HG03280 (cell line): ENCODE results near the gene C16orf95.

Experiments
- ATAC-seq: cut with Tn5 transposase; IDR thresholded peaks from one replicate; pipeline ENCODE4 v1.9.1; 2021; ENCODE audit warnings: mild to moderate bottlenecking, moderate library complexity; ENCODE audit not compliant: unreplicated experiment

Gene C16orf95

DNA sequence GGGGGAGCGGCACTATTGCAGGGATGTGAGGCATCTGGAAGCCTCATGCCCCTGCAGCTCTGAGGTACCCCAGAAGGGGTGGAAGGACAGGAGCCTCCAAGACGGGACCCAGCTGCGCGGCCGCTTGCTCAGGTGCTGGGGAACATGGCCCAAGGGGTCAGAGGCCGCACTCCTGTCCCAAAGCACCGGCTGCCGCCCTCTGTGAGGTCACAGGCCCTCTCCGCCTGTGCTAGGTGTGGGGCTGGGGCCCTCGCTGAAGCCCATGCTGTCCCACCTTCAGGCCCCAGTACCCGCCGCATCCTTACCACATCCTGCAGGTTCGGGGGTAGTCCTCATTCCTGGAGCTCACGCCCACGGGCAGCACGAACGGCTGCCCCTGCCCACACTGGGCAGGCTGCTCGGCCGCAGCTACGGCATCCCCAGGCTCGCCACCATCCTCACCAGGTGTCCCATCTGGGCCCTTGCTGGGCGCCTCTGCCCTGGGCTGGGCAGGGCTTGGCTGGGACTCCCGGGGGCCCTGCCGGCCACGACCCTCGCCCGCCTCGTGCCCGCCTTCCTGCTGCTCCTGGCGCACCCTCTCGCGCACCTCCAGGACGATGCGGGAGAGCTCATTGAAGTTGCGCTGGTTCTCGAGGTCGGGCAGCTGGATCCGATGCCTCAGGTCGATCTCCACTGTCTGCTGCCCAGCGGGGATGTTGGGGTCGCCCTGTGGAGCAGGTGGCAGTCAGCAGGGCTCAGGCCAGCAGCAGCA is 16.6 kb upstream of the C16orf95 start:
- ATAC-seq: no peak

DNA sequence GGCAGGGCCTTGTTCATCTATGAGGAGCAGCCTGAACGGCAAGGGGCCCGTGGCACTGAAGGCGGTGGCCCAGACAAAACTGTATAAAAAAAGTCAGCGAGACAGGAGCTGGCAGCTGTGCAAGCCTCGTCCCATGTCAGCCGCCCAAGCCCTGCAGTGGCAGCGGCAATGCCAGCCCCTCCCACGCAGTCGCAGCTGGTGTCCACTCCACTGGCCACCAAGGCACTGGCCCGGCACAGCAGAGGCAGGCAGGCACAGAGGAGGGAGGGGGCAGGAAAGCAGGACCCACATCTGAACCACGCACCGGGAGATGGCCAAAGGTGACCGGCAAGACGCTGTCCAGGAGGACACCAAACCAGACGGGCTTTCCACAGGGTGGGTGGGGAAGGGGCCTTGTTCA is 15.9 kb upstream of the C16orf95 start:
- no peak for ATAC-seq

DNA sequence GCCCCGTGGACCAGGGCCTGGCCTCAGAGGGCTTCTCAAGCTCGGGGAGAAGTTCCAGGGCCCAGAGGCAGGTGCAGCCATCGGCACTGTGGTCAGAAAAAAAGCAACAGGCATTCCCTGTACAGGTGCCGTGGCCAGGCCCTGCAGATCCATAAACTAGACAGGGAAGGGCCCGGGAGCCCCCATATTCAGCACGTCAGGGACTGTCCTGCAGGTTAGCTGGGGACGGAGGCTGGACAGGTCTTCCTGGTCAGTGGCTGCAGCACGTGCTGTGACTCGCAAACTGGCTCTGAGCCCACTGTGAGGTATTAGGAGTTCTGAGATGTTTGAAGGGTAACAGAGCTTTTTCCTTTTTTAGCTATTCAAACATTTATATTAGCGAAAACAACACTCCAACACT is 15.0 kb upstream of the C16orf95 start:
- ATAC-seq: no peak

DNA sequence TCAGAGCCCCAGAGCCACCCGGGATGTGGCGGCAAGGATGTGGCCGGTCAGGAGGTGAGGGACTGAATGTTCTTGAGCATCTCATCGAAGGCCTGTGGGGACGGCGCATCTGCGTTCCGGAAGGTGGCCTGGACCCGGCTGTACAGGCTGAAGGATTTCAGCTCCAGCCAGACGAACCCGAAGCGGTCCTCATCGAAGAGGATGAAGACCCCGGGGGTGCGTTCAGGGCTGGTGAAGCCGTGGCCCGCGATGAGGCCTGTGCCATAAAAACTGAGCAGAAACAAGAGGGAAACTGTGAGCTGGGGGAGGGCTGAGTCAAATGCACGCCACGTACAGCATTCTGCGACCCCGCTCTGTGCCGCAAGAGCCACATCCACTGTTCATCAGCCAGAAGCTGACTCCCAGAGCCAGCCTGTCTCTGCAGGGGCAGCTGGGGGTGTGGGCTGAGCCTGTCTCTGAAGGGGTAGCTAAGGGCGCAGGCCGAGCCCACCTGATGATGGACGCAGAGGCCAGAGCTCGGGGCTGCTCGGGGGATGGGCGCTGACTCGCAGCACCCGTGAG is 14.1 kb upstream of the C16orf95 start:
- ATAC-seq: no peak

DNA sequence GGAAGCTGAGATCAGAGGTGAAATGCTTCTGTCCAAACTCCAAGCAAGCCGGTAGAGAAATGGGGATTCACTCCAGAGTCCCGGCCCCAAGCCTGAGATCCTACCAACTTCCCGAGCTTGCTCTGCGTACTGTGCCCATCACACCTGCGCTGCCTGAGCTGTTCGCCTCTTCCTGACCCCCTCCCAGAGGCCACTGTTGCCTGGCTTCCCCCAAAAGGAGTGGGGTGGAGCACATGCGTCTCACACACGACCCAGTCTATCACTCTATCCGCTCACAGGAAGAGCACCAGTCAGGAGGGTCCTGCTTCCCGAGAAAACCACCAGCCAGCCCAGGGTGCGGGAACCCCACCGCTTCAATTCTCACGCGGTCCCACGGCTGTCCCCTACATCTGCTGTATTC is 13.5 kb upstream of the C16orf95 start:
- no peak for ATAC-seq

DNA sequence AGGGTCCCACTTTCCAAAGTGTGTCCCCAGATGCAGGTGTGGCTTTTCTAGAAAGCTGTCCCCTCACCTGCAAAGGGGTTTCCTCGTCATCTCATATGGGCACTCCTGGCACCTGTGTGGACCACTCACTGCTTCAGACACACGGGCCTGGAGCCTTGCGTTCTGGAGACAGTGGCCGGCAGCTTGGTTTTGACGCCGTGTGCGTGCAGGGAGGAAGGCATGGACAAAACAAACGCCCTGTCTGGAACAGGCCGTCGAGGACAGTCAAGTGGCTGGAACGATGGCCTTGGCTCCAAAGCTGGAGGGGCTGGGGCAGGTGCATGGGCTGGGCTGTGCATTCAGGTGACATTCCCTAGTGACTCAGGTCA is 13.0 kb upstream of the C16orf95 start:
- ATAC-seq: no peak

DNA sequence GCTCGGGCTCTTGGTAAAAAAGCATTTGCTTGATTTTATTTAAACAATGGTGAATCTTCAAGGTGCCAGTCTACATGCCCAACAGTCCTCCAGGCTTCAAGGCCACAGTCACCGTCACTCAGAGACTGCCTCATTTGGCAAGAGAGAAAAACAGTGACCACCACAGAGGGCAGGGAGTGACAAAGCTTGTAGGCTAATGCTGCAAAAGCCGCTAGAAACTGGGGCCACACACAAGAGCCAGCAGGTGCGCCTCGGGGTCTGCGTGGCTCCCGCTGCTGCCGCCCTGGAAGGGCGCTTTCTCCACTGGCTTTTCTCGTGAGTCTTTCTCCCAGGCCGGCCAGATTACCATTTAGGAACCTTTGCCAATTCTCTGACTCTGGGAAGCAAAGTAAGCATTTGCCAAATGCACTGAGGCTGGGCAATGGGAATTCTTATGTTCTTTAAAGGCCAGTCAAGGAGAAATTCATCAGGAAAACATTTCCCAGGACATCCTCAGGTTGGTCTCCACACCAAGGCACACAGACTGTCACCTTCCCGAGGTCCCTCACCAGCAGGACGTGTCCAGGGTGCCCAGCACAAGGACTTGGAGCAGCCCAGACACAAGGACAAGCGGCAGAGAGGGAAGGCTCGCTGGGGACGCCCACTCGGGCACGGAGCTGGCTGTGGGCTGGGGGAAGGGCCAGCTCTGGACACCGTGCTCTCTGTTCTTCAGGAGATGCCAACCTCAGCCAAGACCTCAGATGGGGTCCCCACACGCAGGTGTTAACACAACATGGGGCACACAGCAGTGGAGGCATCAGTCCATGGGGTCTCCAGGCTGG is 12.5 kb upstream of the C16orf95 start:
- no peak for ATAC-seq

DNA sequence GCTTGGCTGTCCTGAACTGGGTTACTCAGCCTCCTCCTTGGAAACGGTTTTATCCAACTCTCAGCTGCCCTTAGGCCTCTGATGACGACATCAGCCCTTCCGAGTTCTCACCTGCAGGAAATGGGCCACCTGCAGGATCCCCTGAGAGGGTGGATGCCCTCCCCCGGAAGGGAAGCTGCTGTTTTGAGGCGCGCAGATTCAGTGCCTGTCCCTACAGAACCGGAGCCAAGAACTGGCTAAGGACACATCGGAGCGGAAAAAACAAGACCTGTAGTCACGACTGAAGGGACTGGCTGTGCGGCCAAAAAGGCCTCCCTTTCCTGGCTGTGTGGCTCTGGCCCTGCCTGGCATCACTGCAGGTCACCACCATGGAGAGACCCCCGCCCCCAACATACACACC is 11.7 kb upstream of the C16orf95 start:
- no peak for ATAC-seq

DNA sequence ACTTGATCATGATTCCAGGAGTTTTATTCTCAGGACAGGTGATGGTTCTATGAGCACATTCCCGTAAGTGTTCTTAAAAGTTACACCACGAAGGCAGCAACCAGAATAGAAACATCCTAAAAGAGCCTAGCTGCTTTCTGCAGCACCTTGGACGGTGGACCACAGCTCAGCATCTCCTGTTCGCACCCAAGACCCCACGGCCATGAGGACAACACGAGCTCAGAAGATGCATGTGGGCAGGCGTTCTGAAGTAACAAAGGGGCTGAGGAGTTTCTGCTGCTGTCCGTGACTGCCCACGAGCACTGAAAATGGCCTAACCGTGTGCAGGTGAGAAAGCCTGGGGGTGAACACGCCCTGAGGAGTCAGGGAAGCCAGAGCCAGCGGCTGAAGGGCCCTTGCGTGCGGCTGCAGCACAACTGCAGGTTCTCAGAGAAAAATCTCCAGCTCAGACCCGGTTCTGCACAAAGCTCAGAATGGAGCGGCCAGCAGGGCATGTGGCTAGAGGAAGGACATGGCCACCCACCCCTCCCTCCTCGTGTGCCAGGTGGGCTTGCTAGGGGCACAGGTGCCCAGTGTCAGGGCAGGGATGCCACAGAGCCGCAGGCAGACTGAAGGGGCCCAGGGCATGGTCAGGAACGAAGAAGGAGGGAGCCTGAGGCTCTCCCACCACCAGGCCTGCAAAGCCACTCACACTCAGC is 10.8 kb upstream of the C16orf95 start:
- no peak for ATAC-seq

DNA sequence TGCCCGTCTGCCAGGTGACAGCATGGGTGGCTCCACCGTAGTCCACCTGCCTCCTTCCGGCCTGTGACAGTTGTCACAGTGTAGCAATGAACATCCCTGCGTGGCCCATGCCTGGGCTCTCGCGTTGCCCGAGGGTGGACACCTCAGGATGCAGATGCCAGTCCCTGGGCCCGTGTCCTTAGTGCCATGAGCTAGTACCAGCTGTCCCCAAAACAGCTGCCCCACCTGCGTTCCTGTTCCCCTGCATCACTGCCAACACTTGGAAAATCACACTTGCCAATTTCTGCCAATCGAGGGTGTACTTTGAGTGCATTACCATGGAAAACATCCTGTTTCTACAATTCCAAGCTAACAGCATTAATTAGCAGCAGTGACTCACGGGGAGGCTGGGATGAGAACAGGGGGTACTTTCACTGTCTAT is 9.0 kb upstream of the C16orf95 start:
- ATAC-seq: no peak

DNA sequence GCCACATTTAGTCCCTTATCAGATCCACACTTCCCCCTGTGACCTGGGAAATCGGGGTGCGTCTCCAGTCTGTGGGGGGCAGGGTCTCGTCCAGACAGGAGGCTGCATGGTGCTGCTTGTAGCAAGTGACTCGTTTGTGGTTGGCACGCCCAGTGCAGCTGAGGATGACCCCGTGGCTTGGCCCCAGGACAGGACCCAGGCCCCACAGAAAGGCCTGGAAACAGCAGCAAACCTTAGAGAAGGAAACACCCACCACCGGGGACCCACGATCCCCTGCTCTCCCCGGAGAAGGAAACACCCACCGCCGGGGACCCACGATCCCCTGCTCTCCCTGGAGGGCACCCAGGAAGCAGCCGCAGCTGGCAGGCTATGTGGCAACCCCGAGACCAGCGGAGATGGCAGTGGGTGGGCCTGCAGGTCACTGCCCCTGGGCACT is 8.2 kb upstream of the C16orf95 start:
- no peak for ATAC-seq

DNA sequence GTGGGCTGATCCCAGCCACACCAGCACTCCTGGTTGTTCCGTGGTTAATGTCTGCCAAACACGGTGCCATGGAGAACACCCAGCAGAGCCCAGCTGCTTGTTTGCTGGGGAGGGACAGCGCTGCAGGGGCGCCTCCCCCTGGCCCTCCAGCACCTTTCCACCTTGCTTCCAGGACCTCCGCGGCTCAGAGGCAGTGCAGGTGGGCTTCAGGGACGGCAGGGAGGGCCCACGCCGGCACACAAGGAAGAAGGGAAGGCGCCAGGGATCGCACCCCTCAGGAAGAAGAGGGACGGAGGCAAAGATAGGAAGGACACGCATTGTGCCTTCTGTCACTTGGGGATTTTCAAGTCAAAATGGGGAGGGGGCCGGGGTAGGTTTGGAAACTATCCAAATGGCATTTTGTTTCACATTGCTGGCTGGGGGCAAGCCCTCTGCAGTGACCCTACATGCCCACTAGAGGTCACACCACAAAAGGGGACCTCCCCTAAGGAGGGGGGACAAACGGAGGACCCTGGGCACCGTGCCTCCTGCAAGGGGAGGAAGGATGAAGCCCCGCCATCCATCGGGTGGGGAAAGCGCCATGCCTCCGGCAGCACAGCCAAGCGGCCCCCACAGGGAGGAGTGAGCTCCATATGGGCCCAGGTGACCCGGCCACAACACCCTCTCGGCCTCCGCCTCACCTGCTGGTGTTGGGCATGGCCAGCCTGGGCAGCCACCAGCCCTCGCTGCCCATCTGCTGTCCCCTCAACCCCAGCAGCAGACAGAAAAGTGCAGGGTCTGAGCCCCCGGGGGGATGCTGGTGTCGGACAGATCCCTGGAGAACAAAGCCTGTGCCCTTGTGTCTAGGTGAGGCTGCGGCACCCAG is 7.5 kb upstream of the C16orf95 start:
- no peak for ATAC-seq

DNA sequence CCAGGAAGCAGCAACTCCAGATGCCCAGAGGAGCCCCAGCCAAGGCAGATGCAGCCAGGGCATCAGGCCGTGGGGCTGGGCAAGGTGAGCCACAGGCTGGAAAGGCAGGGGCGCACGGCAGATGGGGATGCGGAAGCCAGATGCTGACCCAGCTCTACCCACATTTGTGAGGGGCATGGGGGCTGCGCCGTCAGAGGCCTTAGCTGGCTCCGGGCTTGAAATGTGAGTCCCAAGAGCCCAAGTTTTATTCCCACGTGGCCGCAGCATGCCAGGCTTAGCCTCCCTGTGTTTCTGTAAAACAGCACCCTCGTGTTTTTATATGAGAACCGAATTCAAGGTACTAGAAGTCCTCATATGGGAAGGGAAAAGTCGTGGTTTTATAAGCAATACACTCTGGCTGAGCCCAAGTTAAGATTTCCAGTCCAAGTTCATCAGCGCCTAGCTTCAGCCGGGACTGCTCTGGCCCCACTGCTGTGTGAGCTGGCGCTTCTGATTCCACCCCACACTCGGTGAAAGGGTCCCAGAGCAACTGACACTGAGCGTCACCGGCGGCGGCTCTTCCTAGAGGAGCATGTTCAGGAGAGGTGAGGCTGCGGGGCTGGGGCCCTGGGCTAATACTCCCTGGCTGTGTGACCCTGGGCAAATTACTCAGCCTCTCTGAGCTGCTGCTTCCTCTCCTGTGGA is 6.7 kb upstream of the C16orf95 start:
- no peak for ATAC-seq

DNA sequence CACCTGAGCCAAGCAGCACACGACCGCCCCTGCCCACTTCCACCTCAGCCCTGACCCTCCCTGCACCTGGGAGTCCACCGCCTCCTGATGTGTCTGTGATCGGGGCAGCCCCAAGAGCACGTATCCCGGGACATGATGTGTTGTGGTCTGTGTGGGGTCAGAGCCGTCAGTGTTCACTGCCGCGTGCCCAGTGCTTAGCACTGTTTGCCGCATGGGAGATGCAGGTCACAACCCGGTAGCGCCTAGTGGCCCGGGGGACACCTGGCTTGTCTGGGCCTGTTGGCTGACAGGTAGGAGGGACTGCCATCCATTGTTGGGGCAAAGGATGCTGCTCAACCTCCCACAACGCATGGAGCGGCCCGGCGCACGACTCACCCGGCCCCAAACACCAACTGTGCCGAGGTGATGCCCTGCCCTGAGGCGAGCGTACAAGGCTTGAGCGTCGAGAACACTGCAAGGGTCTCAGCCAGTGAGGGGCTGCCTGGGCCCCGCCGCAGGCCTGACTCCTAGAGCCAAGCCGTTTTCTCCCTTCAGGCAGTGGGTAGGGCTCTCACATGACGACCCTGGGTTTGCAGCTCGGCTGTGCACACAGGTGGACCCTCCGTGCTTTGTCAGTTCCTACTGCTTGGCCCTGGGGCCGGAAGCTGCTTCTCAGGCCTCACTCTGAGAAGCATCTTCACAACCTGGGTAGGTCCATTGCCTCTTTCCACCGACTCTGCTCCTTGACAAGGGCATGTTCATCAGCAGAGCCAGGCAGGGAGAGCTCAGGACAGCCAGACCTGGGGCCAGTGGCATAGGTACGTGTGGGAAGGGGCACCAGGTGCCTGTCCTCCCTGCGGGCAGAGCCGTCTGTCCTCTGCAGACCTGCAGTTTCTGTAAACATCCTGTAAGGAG is 5.9 kb upstream of the C16orf95 start:
- ATAC-seq: no peak

DNA sequence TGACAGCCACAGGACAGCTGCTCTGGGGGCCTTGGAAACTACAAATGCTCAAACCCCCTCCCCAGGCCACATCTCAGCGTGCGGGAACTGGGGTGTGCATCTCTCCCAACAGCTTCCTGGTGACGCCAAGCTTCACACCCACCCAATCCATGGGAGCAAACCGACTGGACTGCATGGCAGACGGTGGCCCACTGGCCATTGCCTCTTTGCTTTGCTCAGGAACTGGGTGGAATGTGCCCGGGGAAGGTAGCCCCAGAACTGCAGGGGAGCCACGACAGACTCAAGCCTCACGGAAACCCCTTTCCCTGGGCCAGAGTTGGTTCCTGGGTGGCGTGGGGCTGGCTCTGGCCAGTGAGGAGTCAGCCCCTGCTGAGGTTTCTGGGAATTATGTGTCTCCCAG is 5.2 kb upstream of the C16orf95 start:
- no peak for ATAC-seq

DNA sequence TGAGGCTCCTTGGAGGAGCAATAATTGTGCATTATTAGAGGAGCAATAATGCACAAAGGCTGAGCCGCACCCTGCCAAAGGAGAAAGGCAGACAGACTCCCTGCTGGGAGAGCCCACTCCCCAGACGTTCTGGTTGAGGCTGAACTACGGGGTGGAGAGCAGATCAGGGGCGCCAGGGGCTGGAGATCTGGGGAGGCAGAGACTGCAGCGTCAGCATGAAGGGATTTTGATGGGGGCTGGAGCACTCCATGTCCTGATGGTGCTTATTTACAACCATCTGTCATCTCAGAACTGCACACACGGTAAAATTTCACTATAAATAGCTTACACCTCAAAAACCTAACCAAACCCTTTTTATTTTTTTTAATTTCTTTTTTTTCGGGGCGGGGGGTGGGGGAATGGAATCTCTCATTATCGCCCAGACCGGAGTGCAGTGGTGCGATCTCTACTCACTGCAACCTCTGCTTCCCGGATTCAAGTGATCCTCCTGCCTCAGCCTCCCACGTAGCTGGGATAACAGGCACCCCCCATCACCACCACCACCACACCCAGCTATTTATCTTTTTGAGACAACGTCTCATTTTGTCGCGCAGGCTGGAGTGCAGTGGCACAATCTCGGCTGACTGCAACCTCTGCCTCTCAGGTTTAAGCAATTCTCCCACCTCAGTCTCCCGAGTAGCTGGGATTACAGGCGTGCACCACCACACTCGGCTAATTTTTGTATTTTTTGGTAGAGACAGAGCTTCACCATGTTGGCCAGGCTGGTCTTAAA is 4.3 kb upstream of the C16orf95 start:
- ATAC-seq: no peak

DNA sequence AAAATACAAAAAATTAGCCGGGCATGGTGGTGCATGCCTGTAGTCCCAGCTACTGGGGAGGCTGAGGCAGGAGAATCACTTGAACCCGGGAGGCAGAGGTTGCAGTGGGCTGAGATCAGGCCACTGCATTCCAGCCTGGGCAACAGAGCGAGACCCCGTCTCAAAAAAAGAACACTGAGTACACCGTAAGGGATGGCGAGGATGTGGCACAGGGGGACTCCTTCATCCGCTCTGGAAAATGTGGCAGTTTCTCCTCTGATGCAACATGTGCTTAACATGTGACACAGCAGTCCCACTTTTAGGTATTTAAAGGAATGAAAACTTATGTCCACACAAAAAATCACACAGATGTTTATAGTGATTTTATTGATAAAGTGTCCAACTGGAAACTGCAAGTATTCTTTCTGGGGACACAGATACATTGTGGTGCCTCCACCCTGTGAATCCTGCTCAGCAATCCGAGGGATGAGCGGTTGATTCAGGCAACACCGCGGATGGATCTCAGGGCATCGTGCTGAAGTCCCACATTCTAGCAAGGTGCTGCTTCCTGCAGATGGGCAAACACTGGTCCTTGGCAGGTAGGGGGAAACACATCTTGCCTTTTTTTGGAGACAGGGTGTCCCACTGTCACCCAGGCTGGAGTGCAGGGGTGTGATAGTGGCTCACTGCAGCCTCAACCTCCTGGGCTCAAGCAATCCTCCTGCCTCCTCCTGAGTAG is 3.5 kb upstream of the C16orf95 start:
- no peak for ATAC-seq
